IMR-90 (cell line): Measurements from ENCODE around the gene GIT1. TPM values are rescaled to one million over a fixed set of nuclear protein-coding genes. Genes with fewer than 3 reads are reported as not detected.

Experiments
- ATAC-seq: fragments of 200-7000 bp; cut with Tn5 transposase; 2 replicates; pipeline ENCODE4 v1.9.1; 2020; ENCODE audit warnings: low read depth, mild to moderate bottlenecking, moderate library complexity
- BruUV-seq: library from RNA; stranded (reverse); fragments of 400-500 nt; replicated peaks from 2 replicates; lab custom pipeline; 2021; lab: Mats Ljungman, UMichigan
- CTCF ChIA-PET: fragments of 300-600 bp; formaldehyde crosslinking; extraction: SDS; loops from one replicate; lab custom pipeline; 2021; ENCODE audit warnings: antibody characterized with exemption; lab: Yijun Ruan, JAX
- POLR2A ChIA-PET: fragments of 300-600 bp; sonication (Branson Sonifier 250); formaldehyde crosslinking; loops from one replicate; lab custom pipeline; 2022; ENCODE audit warnings: antibody characterized with exemption; ENCODE audit not compliant: unreplicated experiment; lab: Charles Lee
- DNase-seq: peaks from one replicate; pipeline ENCODE4 v3.0.0; 2013
- H2AFZ ChIP-seq: replicated peaks from 2 replicates; pipeline ENCODE3; 2013; ENCODE audit warnings: low read length, mild to moderate bottlenecking; ENCODE audit not compliant: poor library complexity
- H2AK5ac ChIP-seq: 2 replicates; pipeline ENCODE4 v1.6.1; 2013; ENCODE audit warnings: low read depth, low read length, inconsistent platforms
- H2AK9ac ChIP-seq: replicated peaks from 2 replicates; pipeline ENCODE3; 2013; ENCODE audit warnings: mild to moderate bottlenecking, low read depth, low read length, moderate library complexity; ENCODE audit not compliant: poor library complexity
- H2BK120ac ChIP-seq: 2 replicates; pipeline ENCODE4 v1.6.1; 2013; ENCODE audit warnings: low read depth, low read length, inconsistent platforms
- H2BK15ac ChIP-seq: 3 replicates; pipeline ENCODE4 v1.6.1; 2013; ENCODE audit warnings: low read depth, low read length, inconsistent platforms
- H2BK20ac ChIP-seq: 2 replicates; pipeline ENCODE4 v1.6.1; 2013; ENCODE audit warnings: low read depth, mild to moderate bottlenecking, inconsistent platforms, low read length, moderate library complexity
- H2BK5ac ChIP-seq: 2 replicates; pipeline ENCODE4 v1.6.1; 2013; ENCODE audit warnings: mild to moderate bottlenecking, low read depth, low read length, inconsistent platforms; ENCODE audit not compliant: poor library complexity, severe bottlenecking
- H3K14ac ChIP-seq: replicated peaks from 2 replicates; pipeline ENCODE4 v1.6.1; 2013; ENCODE audit warnings: low read depth, low read length, inconsistent platforms
- H3K18ac ChIP-seq: 2 replicates; pipeline ENCODE4 v1.6.1; 2013; ENCODE audit warnings: low read depth, low read length, control low read depth
- H3K23ac ChIP-seq: 2 replicates; pipeline ENCODE4 v1.6.1; 2013; ENCODE audit warnings: low read depth, low read length, inconsistent platforms
- H3K27ac ChIP-seq: 2 replicates; pipeline ENCODE4 v1.5.1; 2013; ENCODE audit warnings: mild to moderate bottlenecking, control low read depth, low read length; ENCODE audit not compliant: insufficient read depth
- H3K27me3 ChIP-seq: 2 replicates; pipeline ENCODE4 v1.6.1; 2013; ENCODE audit warnings: low read length; ENCODE audit not compliant: control insufficient read depth, insufficient read depth
- H3K36me3 ChIP-seq: 2 replicates; pipeline ENCODE4 v1.6.1; 2013; ENCODE audit warnings: low read length, mixed read lengths; ENCODE audit not compliant: control insufficient read depth, insufficient read depth
- H3K4ac ChIP-seq: 2 replicates; pipeline ENCODE4 v1.6.1; 2013; ENCODE audit warnings: low read depth, low read length, inconsistent platforms
- H3K4me1 ChIP-seq: 2 replicates; pipeline ENCODE4 v1.6.1; 2013; ENCODE audit warnings: low read length, mixed read lengths; ENCODE audit not compliant: control insufficient read depth, insufficient read depth
- H3K4me2 ChIP-seq: 2 replicates; pipeline ENCODE4 v1.6.1; 2013; ENCODE audit warnings: low read depth, mild to moderate bottlenecking, control low read depth, low read length, moderate library complexity
- H3K4me3 ChIP-seq: 2 replicates; pipeline ENCODE4 v1.5.1; 2013; ENCODE audit warnings: low read depth, mild to moderate bottlenecking, control low read depth, low read length, moderate library complexity; ENCODE audit not compliant: insufficient read depth
- H3K56ac ChIP-seq: 2 replicates; pipeline ENCODE4 v1.6.1; 2013; ENCODE audit warnings: low read length, inconsistent platforms; ENCODE audit not compliant: insufficient read depth; ENCODE audit errors: extremely low read depth
- H3K79me1 ChIP-seq, 2 experiments: 2 replicates each; pipeline ENCODE4 v1.6.1; 2013; ENCODE audit warnings: low read length in 2 of 2, inconsistent platforms in 1 of 2, low read depth in 1 of 2
- H3K9ac ChIP-seq: 2 replicates; pipeline ENCODE4 v1.6.1; 2013; ENCODE audit warnings: low read depth, low read length, control low read depth
- H3K9me1 ChIP-seq: 2 replicates; pipeline ENCODE4 v1.6.1; 2013; ENCODE audit warnings: low read length, inconsistent platforms; ENCODE audit not compliant: insufficient read depth
- H3K9me3 ChIP-seq: 2 replicates; pipeline ENCODE4 v1.6.1; 2013; ENCODE audit warnings: low read length; ENCODE audit not compliant: control insufficient read depth, insufficient read depth
- H4K20me1 ChIP-seq: 2 replicates; pipeline ENCODE4 v1.6.1; 2013; ENCODE audit warnings: low read length, inconsistent platforms; ENCODE audit not compliant: insufficient read depth
- H4K5ac ChIP-seq: 2 replicates; pipeline ENCODE4 v1.6.1; 2013; ENCODE audit warnings: mild to moderate bottlenecking, low read depth, low read length, control low read depth
- H4K8ac ChIP-seq, 2 experiments: 2 replicates each; pipeline ENCODE4 v1.6.1; 2013; ENCODE audit warnings: low read depth in 2 of 2, low read length in 2 of 2, control low read depth in 1 of 2, inconsistent platforms in 1 of 2
- H4K91ac ChIP-seq: 2 replicates; pipeline ENCODE4 v1.6.1; 2013; ENCODE audit warnings: low read depth, low read length, inconsistent platforms; ENCODE audit not compliant: insufficient read depth
- BHLHE40 ChIP-seq: fragments of 150-350 bp; IDR thresholded peaks from 2 replicates; pipeline ENCODE4 v1.6.1; 2016; ENCODE audit warnings: mild to moderate bottlenecking, low read depth, low read length
- CEBPB ChIP-seq: IDR thresholded peaks from 2 replicates; pipeline ENCODE4 v1.6.1; 2012; ENCODE audit warnings: low read depth, low read length, improper control_type of control experiment
- CHD1 ChIP-seq: IDR thresholded peaks from 2 replicates; pipeline ENCODE4 v1.6.1; 2012; ENCODE audit warnings: low read depth, low read length, improper control_type of control experiment
- FOS ChIP-seq: fragments of 150-350 bp; IDR thresholded peaks from 2 replicates; pipeline ENCODE4 v1.6.1; 2016; ENCODE audit warnings: low read depth, low read length
- MAFK ChIP-seq: IDR thresholded peaks from 2 replicates; pipeline ENCODE4 v1.6.1; 2012; ENCODE audit warnings: low read depth, low read length, improper control_type of control experiment
- MAZ ChIP-seq: IDR thresholded peaks from 2 replicates; pipeline ENCODE4 v1.6.1; 2012; ENCODE audit warnings: low read depth, mild to moderate bottlenecking, low read length, improper control_type of control experiment, moderate library complexity, borderline replicate concordance
- MXI1 ChIP-seq: IDR thresholded peaks from 2 replicates; pipeline ENCODE4 v1.6.1; 2012; ENCODE audit warnings: low read depth, mild to moderate bottlenecking, low read length, moderate library complexity, borderline replicate concordance
- NFE2L2 ChIP-seq: fragments of 150-350 bp; IDR thresholded peaks from 2 replicates; pipeline ENCODE4 v1.6.1; 2016; ENCODE audit warnings: low read depth, mild to moderate bottlenecking, low read length
- POLR2A ChIP-seq: IDR thresholded peaks from 2 replicates; pipeline ENCODE4 v1.6.1; 2012; ENCODE audit warnings: mild to moderate bottlenecking, low read depth, low read length
- RAD21 ChIP-seq: IDR thresholded peaks from 2 replicates; pipeline ENCODE4 v1.6.1; 2012; ENCODE audit warnings: low read length, improper control_type of control experiment
- RCOR1 ChIP-seq: IDR thresholded peaks from 2 replicates; pipeline ENCODE4 v1.6.1; 2012; ENCODE audit warnings: mild to moderate bottlenecking, low read length, improper control_type of control experiment; ENCODE audit not compliant: insufficient replicate concordance
- RFX5 ChIP-seq: IDR thresholded peaks from 2 replicates; pipeline ENCODE4 v1.8.0; 2012; ENCODE audit warnings: low read depth, mild to moderate bottlenecking, low read length, moderate library complexity
- SMC3 ChIP-seq: fragments of 150-350 bp; IDR thresholded peaks from 2 replicates; pipeline ENCODE4 v1.6.1; 2016; ENCODE audit warnings: low read depth, mild to moderate bottlenecking, antibody characterized with exemption, low read length, moderate library complexity
- WGBS, 2 experiments: methylation state at CpG; one replicate each; pipeline versions ENCODE4 v1.1.5 to v1.1.7; 2013; ENCODE audit warnings: missing lambda C conversion rate in 2 of 2; ENCODE audit not compliant: insufficient read length in 1 of 2; ENCODE audit errors: extremely low coverage in 2 of 2; 5-methylcytosine and 5-hydroxymethylcytosine counted together
- dilution Hi-C: fragments of 300-500 bp; cut with HindIII; formaldehyde crosslinking; loops from one replicate; pipeline ENCODE4 v1.14.3; 2018; ENCODE audit warnings: low sequenced_read_pairs; ENCODE audit not compliant: unreplicated experiment
- in situ Hi-C: fragments of 300-500 bp; cut with MboI; formaldehyde crosslinking; loops from 3 replicates; pipeline ENCODE4 v1.14.3; 2019; ENCODE audit warnings: low sequenced_read_pairs, inconsistent platforms, mixed read lengths
- intact Hi-C: fragments of 100-400 bp; cut with micrococcal nuclease; formaldehyde crosslinking; loops from 2 replicates; pipeline ENCODE4 v1.10.0; 2022
- polyA plus RNA-seq, 3 experiments: library from polyadenylated mRNA; depleted of rRNA; stranded (reverse); fragments of >200 nt; gene quantifications; 2 replicates each; pipeline ENCODE4 v1.2.3, GENCODE V29; 2012; ENCODE audit warnings: low replicate concordance in 1 of 3
- total RNA-seq: library from RNA; depleted of rRNA; stranded (reverse); fragments of >200 nt; gene quantifications from 2 replicates; pipeline ENCODE4 v1.2.3, GENCODE V29; 2012
- TF ChIP-seq, protein P1 (sequence below): fragments of 150-350 bp; IDR thresholded peaks from 2 replicates; pipeline ENCODE4 v1.6.1; 2017; ENCODE audit warnings: mild to moderate bottlenecking, antibody characterized with exemption, low read length, low read depth
- TF ChIP-seq, protein P2 (sequence below): fragments of 150-350 bp; IDR thresholded peaks from 2 replicates; pipeline ENCODE4 v1.6.1; 2016; ENCODE audit warnings: low read depth, mild to moderate bottlenecking, low read length, moderate library complexity, borderline replicate concordance
- TF ChIP-seq, protein P3 (sequence below): conservative IDR thresholded peaks from 2 replicates; pipeline ENCODE4 v1.5.1; 2012; ENCODE audit warnings: mild to moderate bottlenecking, low read depth, low read length, improper control_type of control experiment

The GIT1 gene
- total and polyA plus RNA-seq, 2 of the 4 experiments (the other 2 are of a cell fraction): 14.2 to 34.2 TPM

DNA sequence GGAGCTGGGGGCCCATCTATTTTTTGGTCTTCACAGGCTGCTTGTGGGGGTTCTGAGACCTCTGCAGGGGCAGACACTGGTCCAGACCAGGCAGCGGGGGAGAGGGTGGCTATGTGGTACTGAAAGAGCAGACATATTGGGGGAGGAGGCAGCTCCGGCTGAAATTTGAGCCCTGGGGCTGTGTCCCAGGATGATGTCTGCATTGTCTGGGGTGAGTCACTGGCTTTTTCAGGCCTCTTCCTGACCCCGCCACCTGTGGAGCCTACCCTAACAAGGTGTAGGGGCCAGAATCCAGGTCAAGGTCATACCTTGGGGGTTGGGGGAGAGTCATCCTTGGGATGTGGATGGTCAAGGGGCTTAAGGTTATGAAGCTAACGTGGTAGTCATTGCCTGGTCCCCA, 30.8 kb upstream of the GIT1 start:
- Histone ChIP-seq H3K18ac (no peak overlapping the region), H2BK5ac (no peak overlapping the region), H3K27me3 (no peaks in the 10 kb centered on the region; the same call in 1 of the 2 replicates), H3K56ac (no peak overlapping the region), H3K14ac (peak overlapping the region; percentile 58; the same call in 1 of the 2 replicates), H4K20me1 (peaks cover 9% of the 10 kb centered on the region; the same call in 1 of the 2 replicates), H2AFZ (peak overlapping the region; percentile 61), H3K79me1 (peaks cover 0 to 22% of the 10 kb centered on the region in 2 experiments; a peak in 1 of 4 replicates), H2BK20ac (no peak overlapping the region), H3K4ac (peak overlapping the region; percentile 46; the same call in 1 of the 2 replicates), H4K5ac (no peak overlapping the region), H4K8ac (0 out of 4 replicates have a peak overlapping the region, but pooled peaks of 1 of the 2 experiments have one; percentile 26), H3K9me3 (no peaks in the 10 kb centered on the region), H2AK9ac (peak overlapping the region; percentile 83), H3K36me3 (no peaks in the 10 kb centered on the region; the same call in 1 of the 2 replicates), H2AK5ac (peak overlapping the region; percentile 4; the same call in 1 of the 2 replicates), H3K27ac (no peak overlapping the region), H3K23ac (no peak overlapping the region), H2BK120ac (peak overlapping the region; percentile 24; the same call in 1 of the 2 replicates), H2BK15ac (no peak overlapping the region), H3K4me3 (no peak overlapping the region), H4K91ac (no peak overlapping the region), H3K9ac (no peak overlapping the region), H3K4me1 (peaks cover 15% of the 10 kb centered on the region), H3K9me1 (peaks cover 22% of the 10 kb centered on the region), H3K4me2 (no peak overlapping the region)
- BruUV-seq: no TSS peak
- TF ChIP-seq CEBPB (no peak), BHLHE40 (no peak), RAD21 (no peak), MXI1 (no peak), SMC3 (no peak), MAFK (no peak), NFE2L2 (no peak), RFX5 (no peak), FOS (no peak), POLR2A (no peak), RCOR1 (no peak), MAZ (no peak), CHD1 (no peak)
- TF ChIP-seq, protein P1, sequence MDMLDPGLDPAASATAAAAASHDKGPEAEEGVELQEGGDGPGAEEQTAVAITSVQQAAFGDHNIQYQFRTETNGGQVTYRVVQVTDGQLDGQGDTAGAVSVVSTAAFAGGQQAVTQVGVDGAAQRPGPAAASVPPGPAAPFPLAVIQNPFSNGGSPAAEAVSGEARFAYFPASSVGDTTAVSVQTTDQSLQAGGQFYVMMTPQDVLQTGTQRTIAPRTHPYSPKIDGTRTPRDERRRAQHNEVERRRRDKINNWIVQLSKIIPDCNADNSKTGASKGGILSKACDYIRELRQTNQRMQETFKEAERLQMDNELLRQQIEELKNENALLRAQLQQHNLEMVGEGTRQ: no peak
- TF ChIP-seq, protein P2, sequence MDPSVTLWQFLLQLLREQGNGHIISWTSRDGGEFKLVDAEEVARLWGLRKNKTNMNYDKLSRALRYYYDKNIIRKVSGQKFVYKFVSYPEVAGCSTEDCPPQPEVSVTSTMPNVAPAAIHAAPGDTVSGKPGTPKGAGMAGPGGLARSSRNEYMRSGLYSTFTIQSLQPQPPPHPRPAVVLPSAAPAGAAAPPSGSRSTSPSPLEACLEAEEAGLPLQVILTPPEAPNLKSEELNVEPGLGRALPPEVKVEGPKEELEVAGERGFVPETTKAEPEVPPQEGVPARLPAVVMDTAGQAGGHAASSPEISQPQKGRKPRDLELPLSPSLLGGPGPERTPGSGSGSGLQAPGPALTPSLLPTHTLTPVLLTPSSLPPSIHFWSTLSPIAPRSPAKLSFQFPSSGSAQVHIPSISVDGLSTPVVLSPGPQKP: no peak
- TF ChIP-seq, protein P3, sequence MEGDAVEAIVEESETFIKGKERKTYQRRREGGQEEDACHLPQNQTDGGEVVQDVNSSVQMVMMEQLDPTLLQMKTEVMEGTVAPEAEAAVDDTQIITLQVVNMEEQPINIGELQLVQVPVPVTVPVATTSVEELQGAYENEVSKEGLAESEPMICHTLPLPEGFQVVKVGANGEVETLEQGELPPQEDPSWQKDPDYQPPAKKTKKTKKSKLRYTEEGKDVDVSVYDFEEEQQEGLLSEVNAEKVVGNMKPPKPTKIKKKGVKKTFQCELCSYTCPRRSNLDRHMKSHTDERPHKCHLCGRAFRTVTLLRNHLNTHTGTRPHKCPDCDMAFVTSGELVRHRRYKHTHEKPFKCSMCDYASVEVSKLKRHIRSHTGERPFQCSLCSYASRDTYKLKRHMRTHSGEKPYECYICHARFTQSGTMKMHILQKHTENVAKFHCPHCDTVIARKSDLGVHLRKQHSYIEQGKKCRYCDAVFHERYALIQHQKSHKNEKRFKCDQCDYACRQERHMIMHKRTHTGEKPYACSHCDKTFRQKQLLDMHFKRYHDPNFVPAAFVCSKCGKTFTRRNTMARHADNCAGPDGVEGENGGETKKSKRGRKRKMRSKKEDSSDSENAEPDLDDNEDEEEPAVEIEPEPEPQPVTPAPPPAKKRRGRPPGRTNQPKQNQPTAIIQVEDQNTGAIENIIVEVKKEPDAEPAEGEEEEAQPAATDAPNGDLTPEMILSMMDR: no peak
- intact Hi-C loops: no loop called here
- in situ Hi-C loops: no loop called here
- ATAC-seq (no peak), DNase-seq (peak; percentile 47)
- POLR2A ChIA-PET: no interaction called here
- WGBS, 2 experiments: 80% methylated on average over 1 of the region's 4 CpGs; no CpG with 5 or more reads in 1 of the 2 experiments
- dilution Hi-C loops: no loop called here
- CTCF ChIA-PET: interaction anchor here (0.6 kb wide), 1 partner anchor 242 kb away, joined by 6 read pairs; no protein-coding TSS in a partner anchor
